Skin of body (tissue), 2 donors: Measurements from ENCODE around the gene NCF2. TPM values are rescaled to one million over a fixed set of nuclear protein-coding genes. Genes with fewer than 3 reads are reported as not detected.

Experiments
- DNase-seq: peaks from one replicate; lab custom pipeline; 2025; lab: John Stamatoyannopoulos, UW
- total RNA-seq: library from RNA; depleted of rRNA; stranded (reverse); fragments of >200 nt; gene quantifications from one replicate; pipeline ENCODE4 v1.2.3, GENCODE V29; 2014

Gene NCF2
- total RNA-seq, 1 donor from 2014 or later: 19.1 TPM

GRCh38 chr1:183552891-183553290 is 37.4 kb downstream of the NCF2 start:
- DNase-seq: no peak

DNA sequence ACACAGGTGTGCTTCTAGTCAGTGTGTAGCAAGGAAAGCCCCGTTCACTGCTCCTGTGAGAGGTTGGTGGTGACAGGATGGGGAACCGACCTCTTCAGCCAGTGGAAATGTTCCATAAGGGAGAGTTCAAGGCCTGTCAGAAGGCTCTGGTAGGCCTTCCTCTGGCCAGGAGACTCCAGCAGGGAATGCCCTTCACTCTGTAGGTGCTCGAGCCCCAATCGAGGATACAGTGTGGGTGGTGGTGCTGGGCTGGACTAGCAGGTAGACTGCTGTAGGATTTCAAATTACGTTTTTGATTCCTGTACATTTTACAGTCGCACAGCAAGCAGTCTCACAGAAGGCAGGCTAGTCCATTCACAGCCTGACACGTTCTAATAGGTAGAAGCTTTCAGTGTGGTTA is 37.8 kb downstream of the NCF2 start:
- DNase-seq: no peak

DNA sequence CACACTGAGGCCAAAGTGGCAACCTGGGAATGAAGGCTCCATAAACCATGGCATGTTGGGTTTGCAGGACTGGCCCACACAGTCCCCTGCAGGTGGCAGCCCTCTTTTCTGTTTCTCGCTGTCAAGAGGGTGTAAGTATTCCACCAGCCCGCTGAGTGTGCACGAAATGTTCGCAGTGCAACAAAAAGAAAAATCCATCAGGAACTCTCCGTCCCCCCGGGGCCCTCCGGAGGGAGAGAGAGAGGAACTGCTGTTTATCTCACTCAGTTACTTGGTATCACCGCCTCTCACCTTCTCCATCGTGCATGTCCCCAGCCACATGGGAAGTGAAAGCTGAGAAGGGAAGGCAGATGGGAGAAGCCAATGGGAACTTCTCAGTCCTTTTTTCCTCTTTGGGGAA is 38.3 kb downstream of the NCF2 start:
- no peak for DNase-seq

DNA sequence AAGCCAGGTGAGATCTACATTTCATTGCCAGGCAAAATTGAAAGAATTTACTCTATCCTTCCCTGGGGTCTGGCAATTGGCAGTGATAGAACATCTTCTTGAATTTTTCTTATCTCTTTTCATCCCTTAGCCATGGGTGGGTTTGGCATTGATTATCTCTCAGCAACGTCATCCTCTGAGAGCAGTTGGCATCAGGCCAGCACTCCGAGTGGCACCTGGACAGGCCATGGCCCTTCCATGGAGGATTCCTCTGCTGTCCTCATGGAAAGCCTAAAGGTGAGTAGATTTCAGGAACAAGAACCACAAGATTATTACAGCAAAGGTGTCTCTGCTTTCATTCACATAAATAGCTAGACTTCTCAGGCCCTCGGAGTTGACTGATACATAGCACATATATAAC is 39.3 kb downstream of the NCF2 start:
- no peak for DNase-seq

DNA sequence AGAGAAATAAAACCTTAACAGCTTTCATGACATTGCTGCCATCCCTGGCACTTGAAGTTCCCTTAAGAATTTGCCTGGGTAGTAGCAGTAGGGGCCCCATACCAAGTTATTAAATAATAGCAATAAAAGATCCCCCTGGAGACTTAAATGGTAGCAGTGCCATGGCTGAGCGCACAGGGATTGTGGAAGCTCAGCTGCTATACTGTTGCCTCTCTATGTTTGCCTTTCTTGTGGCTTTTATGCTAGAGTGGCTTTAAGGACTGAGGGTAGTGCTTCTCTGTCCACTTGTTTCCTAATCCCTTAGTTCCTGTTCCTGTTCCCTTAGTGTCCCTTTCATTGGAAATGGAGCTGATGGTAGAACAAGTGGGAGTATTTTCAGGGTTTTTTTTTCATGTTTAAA is 42.1 kb downstream of the NCF2 start:
- no peak for DNase-seq

DNA sequence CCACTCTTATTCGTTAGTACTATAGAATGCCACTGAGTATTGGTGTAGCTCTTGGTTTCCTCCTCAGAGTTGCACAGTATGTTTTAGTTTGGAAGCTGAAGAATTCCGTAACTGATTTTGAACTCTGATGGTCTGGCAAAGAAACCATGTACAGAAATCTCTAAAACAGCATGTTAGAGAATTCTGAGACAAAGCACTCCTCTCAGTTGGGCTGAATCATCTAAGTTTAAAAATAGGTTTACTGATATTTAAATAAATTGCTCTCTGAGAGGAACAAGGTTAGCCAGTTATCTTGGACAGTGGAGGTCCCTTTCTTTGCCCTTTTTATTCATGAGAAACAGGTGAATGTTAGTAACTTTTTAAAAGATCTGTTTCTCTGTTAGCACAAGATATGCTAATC is 43.8 kb downstream of the NCF2 start:
- no peak for DNase-seq

DNA sequence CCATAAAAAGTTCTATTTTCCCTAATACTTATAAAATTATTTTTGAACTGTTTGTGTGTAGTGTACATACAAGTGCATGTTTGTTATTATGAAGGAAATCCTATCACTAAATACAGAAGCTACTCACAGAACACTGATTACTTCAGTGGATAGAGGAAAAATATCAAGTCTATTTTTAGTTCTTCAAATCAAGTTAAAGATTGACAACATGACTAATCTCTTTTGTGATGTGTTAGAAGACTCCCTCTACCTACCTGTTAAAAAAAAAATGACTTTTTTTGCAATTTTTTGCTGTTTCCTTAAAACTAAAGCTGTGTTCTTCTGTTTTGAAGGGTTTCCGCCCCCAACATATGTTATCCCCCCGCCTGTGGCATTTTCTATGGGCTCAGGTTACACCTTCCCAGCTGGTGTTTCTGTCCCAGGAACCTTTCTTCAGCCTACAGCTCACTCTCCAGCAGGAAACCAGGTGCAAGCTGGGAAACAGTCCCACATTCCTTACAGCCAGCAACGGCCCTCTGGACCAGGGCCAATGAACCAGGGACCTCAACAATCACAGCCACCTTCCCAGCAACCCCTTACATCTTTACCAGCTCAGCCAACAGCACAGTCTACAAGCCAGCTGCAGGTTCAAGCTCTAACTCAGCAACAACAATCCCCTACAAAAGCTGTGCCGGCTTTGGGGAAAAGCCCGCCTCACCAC is 45.5 kb downstream of the NCF2 start:
- no peak for DNase-seq

GRCh38 chr1:183543619-183544204 is 46.5 kb downstream of the NCF2 start:
- peak; percentile 52 for DNase-seq

- DNase-seq: no peak
These were observed 52.9 kb downstream of the NCF2 start for GRCh38 chr1:183537405-183537804.

DNA sequence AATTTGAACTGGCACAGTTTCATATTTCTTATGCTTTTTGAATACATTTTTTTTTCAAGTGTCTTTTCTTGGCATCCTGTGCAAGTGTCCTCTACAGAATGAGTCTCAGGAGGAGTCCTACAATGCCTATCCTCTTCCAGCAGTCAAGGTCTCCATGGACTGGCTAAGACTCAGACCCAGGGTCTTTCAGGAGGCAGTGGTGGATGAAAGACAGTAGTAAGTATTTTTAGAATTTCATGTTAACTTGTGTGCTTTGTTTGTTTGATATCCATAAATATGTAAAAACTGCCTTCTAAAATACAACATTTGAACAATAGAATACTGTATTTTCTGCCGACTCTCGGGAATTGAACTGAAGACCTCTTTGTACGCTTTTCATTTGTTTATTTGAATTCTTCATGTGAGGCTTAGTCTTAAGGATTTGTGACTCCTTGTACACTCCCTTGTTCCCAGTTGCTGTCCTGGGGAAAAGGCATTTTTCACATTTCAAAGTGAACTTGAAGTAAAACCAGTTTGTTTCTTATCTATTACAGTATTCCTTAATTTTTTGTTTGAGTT is 56.6 kb downstream of the NCF2 start:
- no peak for DNase-seq

DNA sequence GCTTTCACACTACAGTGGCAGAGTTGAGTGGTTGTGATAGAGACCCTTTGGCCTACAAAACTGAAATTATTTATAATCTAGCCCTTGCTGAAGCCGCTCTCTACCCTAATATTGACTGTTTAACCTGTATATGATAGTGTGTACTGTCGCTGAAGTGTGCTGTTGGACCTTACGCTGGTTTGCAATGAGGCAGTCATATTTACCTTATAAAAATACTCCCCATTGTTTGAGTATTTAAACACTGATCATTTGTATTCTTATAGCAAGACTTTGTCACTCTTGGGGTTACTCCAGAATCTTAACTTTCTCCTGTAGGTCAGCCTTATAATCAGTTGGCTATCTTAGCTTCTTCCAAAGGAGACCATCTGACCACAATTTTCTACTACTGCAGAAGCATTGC is 61.7 kb downstream of the NCF2 start:
- no peak for DNase-seq

DNA sequence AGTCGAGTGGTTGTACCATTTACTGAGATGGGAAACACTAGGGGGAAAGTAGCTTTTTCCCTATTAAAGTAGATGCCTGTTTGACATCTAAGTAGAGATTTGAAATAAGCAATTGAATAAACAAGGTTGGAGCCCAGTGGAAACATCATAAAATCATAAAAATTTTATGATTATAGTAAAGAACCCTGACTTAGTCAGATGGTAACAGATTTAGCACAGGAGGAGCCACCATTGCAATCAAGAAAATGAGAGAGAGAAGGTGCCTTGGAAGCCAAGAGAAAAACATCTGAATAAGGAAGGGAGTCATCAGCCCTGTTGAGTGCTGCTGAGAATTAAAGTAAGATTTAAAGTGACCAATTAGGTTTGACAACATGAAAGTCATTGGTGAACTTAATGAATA is 68.2 kb downstream of the NCF2 start:
- no peak for DNase-seq

- no peak for DNase-seq
These were observed 69.9 kb downstream of the NCF2 start for GRCh38 chr1:183520379-183520778.

DNA sequence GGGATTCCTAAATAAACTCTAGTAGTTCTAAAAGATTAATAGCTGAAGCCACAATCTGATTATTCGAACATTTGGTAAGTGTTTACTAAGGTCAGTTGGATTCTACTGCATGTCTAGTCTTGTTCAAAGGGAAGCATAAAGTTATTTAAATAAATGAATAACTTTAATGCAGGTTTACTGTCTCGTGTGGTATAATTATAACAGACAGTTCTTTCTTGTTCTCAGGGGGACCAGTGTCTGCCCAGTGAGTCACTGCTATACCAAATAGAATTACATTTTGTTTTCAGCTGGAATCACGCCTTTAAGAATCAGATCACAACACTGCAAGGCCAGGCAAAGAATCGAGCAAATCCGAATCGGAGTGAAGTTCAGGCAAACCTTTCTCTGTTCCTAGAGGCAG is 72.9 kb downstream of the NCF2 start:
- DNase-seq: no peak

- DNase-seq: no peak
These were observed 73.5 kb downstream of the NCF2 start for GRCh38 chr1:183516725-183517124.

- no peak for DNase-seq
These were observed 75.1 kb downstream of the NCF2 start for GRCh38 chr1:183515002-183515689.

DNA sequence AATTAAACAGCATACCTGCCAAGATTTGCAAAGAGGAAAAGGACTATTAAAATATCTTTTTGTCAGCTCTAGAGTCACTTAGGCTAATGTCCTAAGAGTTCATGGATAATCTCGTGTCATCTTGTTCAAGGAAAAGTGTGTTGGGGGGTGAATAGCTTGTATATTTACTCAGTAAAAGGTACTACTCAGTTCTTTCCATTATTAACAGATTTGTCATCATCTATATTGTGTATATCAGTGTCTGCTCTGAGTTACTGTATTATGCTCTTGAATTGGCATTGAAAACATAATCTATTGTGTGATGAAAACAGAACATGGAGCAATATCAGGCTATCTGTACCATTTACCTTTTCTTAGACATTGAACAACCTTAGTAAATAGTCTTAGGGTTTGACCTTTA is 76.0 kb downstream of the NCF2 start:
- no peak for DNase-seq

DNA sequence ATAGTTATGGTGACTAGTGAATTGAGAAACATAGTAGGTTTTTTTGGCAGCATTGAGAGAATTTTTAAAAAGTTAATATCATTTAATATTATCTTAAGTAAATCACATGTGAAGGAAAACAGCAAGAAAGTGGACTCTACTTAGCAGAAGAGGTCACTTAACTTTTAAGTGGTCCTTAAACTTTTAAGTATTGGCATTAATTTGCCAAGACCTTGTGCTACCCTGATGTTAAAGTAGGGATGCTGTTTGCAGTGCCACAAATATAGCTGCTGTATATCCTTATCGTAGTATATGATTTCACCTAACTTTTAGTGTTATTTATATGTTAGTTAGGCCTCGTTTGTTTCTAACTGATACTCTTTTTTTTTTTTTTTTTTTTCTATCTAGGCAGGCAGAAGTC is 77.8 kb downstream of the NCF2 start:
- DNase-seq: no peak

- DNase-seq: no peak
These were observed 81.6 kb downstream of the NCF2 start for GRCh38 chr1:183508694-183509093.

DNA sequence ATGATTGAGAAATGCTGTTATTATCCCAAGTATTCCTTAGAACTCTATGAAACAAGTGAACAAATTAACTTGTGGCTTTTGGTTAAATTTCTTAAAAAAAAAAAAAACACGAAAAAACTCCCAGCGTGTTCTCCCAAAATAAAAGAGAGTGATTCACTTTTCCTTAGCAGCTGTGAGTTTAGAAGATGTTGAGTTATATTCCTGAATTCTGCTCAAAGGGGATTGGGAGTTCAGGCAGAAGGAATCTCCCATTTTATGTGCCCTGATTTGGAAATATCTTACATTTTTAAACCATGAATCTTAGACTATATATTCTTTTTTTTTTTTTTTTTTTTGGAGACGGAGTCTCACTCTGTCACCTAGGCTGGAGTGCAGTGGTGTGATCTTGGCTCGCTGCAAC is 83.7 kb downstream of the NCF2 start:
- no peak for DNase-seq
